ENCODE measurements around the gene RIOK1. TPM values are rescaled to one million over a fixed set of nuclear protein-coding genes. Genes with fewer than 3 reads are reported as not detected.

RIOK1 gene
- total and polyA plus RNA-seq, 12 donors = 7.0 to 13.4 (median 11.0) TPM

GRCh38 chr6:7389162-7389450 lies 502 bp upstream of the RIOK1 start:
- intact Hi-C loops (cut with DNase I) = loop anchor here in 8 of 10 donors (2.0 to 10.0 kb wide), 5 partner anchors 64 to 277 kb away; partner anchors contain the start of gene SSR1 (in 7 of the 8)
- peak in 6 of 8 donors; percentile 56 to 81 (median 74) for ATAC-seq
- 0 to 1% methylated on average over 11 of the region's 11 CpGs for WGBS, 2 donors
- Histone ChIP-seq H3K36me3 (peaks cover 0 to 17% (median 4%) of the 10 kb centered on the region in 9 donors), H3K4me1 (peaks cover 3 to 28% (median 22%) of the 10 kb centered on the region in 9 donors), H3K9me3 (no peaks in the 10 kb centered on the region), H3K27me3 (no peaks in the 10 kb centered on the region), H3K27ac (peak overlapping the region; percentile 49 to 95 (median 90)), H3K4me3 (peak overlapping the region; percentile 68 to 90 (median 80))
- no peak for TF ChIP-seq CTCF (IDR thresholded peaks at IDR 0.05)
- DNase-seq = no peak

- Histone ChIP-seq H3K9me3 (no peaks in the 10 kb centered on the region), H3K27me3 (no peaks in the 10 kb centered on the region), H3K27ac (peak overlapping the region; percentile 49 to 95 (median 90)), H3K4me1 (peaks cover 3 to 28% (median 22%) of the 10 kb centered on the region in 9 donors), H3K4me3 (peak overlapping the region; percentile 68 to 90 (median 80)), H3K36me3 (peaks cover 0 to 30% (median 7%) of the 10 kb centered on the region in 9 donors)
- 3% methylated on average over 14 of the region's 14 CpGs for WGBS, 2 donors
- TF ChIP-seq CTCF (IDR thresholded peaks at IDR 0.05) = peak in 3 of 9 donors; percentile 2 to 4 (median 4)
- DNase-seq = no peak
- intact Hi-C loops (cut with DNase I) = loop anchor here in 2 of 10 donors (10.0 kb wide), 2 partner anchors 116 to 224 kb away; no protein-coding TSS in a partner anchor
- ATAC-seq = no peak
Measured at GRCh38 chr6:7390226-7390878, 744 bp downstream of the RIOK1 start.

DNA sequence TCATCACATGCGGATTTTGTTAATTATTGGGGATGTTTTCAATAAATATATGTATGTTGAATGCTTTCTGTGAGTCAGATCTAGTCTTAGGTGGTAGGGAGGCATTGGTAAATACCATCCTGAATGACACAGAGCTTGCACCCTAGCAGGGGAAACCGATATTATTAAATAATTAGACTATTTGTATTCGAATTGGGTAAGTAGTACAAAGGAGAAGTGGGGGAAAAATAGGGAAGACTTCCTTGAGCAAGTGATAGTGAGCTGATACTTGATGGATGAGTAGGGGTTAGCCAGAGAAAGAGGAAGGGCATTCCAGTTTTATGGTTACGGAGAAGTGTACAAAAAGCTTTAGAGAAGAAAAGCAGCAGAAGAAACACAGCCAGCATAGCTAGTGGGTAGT lies 1.5 kb downstream of the RIOK1 start:
- intact Hi-C loops (cut with DNase I) = loop anchor here in 2 of 10 donors (10.0 kb wide), 2 partner anchors 116 to 224 kb away; no protein-coding TSS in a partner anchor
- ATAC-seq = no peak
- H3K4me3 ChIP-seq = peak overlapping the region in 2 of 10 donors; percentile 74 to 83
- TF ChIP-seq CTCF (IDR thresholded peaks at IDR 0.05) = no peak
- 88 to 89% methylated on average over 4 of the region's 4 CpGs for WGBS, 2 donors
- no peak overlapping the region for H3K27ac ChIP-seq
- H3K4me1 ChIP-seq = peaks cover 3 to 28% (median 22%) of the 10 kb centered on the region in 9 donors
- H3K9me3 ChIP-seq = no peaks in the 10 kb centered on the region
- no peaks in the 10 kb centered on the region for H3K27me3 ChIP-seq
- DNase-seq = no peak
- peaks cover 0 to 38% (median 15%) of the 10 kb centered on the region in 9 donors for H3K36me3 ChIP-seq

GRCh38 chr6:7392402-7392801 lies 2.8 kb downstream of the RIOK1 start:
- H3K27ac ChIP-seq = no peak overlapping the region
- H3K27me3 ChIP-seq = no peaks in the 10 kb centered on the region
- TF ChIP-seq CTCF (IDR thresholded peaks at IDR 0.05) = no peak
- intact Hi-C loops (cut with DNase I) = loop anchor here in 2 of 10 donors (10.0 kb wide), 2 partner anchors 118 to 222 kb away; no protein-coding TSS in a partner anchor
- ATAC-seq (no peak), DNase-seq (no peak)
- 90 to 92% methylated on average over 6 of the region's 6 CpGs for whole genome bisulfite sequencing, 2 donors
- peaks cover 3 to 28% (median 22%) of the 10 kb centered on the region in 9 donors for H3K4me1 ChIP-seq
- no peaks in the 10 kb centered on the region for H3K9me3 ChIP-seq
- H3K36me3 ChIP-seq = peaks cover 0 to 50% (median 21%) of the 10 kb centered on the region in 9 donors
- H3K4me3 ChIP-seq = no peak overlapping the region
